ENCODE measurements around the gene EHD2.

DNA sequence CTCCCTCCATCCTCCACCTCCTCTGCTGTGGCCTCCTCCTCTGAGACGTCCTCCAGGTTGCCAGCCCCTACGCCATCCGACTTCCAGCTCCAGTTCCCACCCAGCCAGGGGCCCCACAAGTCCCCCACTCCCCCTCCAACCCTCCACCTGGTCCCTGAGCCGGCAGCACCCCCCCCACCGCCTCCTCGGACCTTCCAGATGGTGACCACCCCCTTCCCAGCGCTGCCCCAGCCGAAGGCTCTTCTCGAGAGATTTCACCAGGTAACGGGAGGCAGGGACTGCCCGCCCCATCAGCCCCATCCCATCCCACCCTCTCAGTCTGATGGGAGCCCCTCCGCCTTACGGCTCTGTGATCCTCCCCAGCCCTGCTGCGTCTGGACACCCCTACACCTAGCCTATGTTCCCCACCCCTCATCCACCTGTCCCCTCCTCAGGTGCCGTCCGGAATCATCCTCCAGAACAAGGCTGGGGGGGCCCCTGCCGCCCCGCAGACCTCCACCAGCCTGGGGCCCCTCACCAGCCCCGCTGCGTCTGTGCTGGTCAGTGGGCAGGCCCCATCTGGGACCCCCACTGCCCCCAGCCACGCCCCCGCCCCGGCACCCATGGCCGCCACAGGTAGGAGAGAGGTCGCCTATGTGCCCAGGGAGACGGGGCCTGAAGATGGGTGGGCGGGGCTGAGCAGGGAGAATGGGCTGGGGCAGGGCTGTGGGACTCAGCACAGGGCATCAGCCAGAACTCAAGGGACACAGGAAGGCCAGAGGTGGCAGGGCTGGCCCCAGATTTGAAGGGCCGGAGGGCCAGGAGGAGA, 18.6 kb upstream of the EHD2 start:
- TF ChIP-seq, protein P1, sequence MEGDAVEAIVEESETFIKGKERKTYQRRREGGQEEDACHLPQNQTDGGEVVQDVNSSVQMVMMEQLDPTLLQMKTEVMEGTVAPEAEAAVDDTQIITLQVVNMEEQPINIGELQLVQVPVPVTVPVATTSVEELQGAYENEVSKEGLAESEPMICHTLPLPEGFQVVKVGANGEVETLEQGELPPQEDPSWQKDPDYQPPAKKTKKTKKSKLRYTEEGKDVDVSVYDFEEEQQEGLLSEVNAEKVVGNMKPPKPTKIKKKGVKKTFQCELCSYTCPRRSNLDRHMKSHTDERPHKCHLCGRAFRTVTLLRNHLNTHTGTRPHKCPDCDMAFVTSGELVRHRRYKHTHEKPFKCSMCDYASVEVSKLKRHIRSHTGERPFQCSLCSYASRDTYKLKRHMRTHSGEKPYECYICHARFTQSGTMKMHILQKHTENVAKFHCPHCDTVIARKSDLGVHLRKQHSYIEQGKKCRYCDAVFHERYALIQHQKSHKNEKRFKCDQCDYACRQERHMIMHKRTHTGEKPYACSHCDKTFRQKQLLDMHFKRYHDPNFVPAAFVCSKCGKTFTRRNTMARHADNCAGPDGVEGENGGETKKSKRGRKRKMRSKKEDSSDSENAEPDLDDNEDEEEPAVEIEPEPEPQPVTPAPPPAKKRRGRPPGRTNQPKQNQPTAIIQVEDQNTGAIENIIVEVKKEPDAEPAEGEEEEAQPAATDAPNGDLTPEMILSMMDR (IDR thresholded peaks at IDR 0.05; ENCODE audit: borderline replicate concordance, extremely low read depth, low read length, poor library complexity, severe bottlenecking) = no peak
- TF ChIP-seq EZH2 (IDR thresholded peaks at IDR 0.05; ENCODE audit: borderline replicate concordance, low read depth, low read length, severe bottlenecking) = no peak

All from DND-41 (cell line).